H1 (cell line): ENCODE data around the gene NKIRAS2. TPM values are rescaled to one million over a fixed set of nuclear protein-coding genes. Genes with fewer than 3 reads are reported as not detected.

Source experiments
- CTCF ChIA-PET: fragments of 300-600 bp; sonication (Branson Sonifier 250); formaldehyde crosslinking; loops from one replicate; lab custom pipeline; 2021; ENCODE audit not compliant: partially characterized antibody; lab: Charles Lee
- POLR2A ChIA-PET: fragments of 300-600 bp; sonication (Branson Sonifier 250); formaldehyde crosslinking; loops from one replicate; lab custom pipeline; 2021; ENCODE audit warnings: inconsistent platforms; ENCODE audit not compliant: partially characterized antibody; lab: Charles Lee
- DNase-seq, 2 experiments: peaks; one replicate each; pipeline versions ENCODE4 v3.0.0 to v3.0.0-alpha.2; 2010 to 2022; ENCODE audit warnings: low spot score in 2 of 2, low read depth in 1 of 2, mixed read lengths in 1 of 2
- FAIRE-seq: peaks from 2 replicates; lab custom pipeline; 2011; peaks lifted over from hg19 to GRCh38; lab: Jason Lieb, UNC
- H2AFZ ChIP-seq: 2 replicates; pipeline ENCODE4 v1.8.1; 2012; ENCODE audit warnings: low read length, inconsistent platforms
- H2AK5ac ChIP-seq: 2 replicates; pipeline ENCODE4 v1.6.1; 2013; ENCODE audit warnings: low read depth, low read length
- H2BK120ac ChIP-seq: replicated peaks from 2 replicates; pipeline ENCODE3; 2013; ENCODE audit warnings: low read depth, low read length, inconsistent platforms
- H2BK12ac ChIP-seq: 2 replicates; pipeline ENCODE4 v1.6.1; 2013; ENCODE audit warnings: low read depth, low read length
- H2BK15ac ChIP-seq: 2 replicates; pipeline ENCODE4 v1.6.1; 2013; ENCODE audit warnings: low read length
- H2BK20ac ChIP-seq: 2 replicates; pipeline ENCODE4 v1.6.1; 2013; ENCODE audit warnings: low read length
- H2BK5ac ChIP-seq: 2 replicates; pipeline ENCODE4 v1.6.1; 2013; ENCODE audit warnings: low read depth, low read length
- H3K14ac ChIP-seq: 2 replicates; pipeline ENCODE4 v1.6.1; 2013; ENCODE audit warnings: inconsistent platforms; ENCODE audit not compliant: insufficient read length
- H3K18ac ChIP-seq: 2 replicates; pipeline ENCODE4 v1.6.1; 2013; ENCODE audit warnings: low read length; ENCODE audit errors: extremely low read depth
- H3K23ac ChIP-seq: 2 replicates; pipeline ENCODE4 v1.6.1; 2013; ENCODE audit warnings: inconsistent platforms; ENCODE audit not compliant: insufficient read length
- H3K23me2 ChIP-seq: 2 replicates; pipeline ENCODE4 v1.6.1; 2013; ENCODE audit warnings: low read depth, low read length
- H3K27ac ChIP-seq: 2 replicates; pipeline ENCODE4 v1.6.1; 2011; ENCODE audit warnings: low read depth, low read length, inconsistent platforms
- H3K27me3 ChIP-seq, 4 experiments: replicated peaks in 1 of 4; 1 replicate in 1 of 4; 2 replicates in 3 of 4; pipeline versions ENCODE4 v1.6.1 to v1.8.1; 2011 to 2013; ENCODE audit warnings: low read length in 3 of 4, mild to moderate bottlenecking in 3 of 4, inconsistent platforms in 2 of 4, mixed read lengths in 2 of 4, moderate library complexity in 1 of 4; ENCODE audit not compliant: control insufficient read depth in 3 of 4, insufficient read depth in 3 of 4; ENCODE audit errors: extremely low read depth in 1 of 4
- H3K36me3 ChIP-seq, 4 experiments: 2 replicates each; pipeline versions ENCODE4 v1.6.1 to v1.8.1; 2011 to 2013; ENCODE audit warnings: mild to moderate bottlenecking in 4 of 4, low read length in 3 of 4, moderate library complexity in 2 of 4, control low read depth in 1 of 4, inconsistent platforms in 1 of 4; ENCODE audit not compliant: insufficient read depth in 4 of 4, control insufficient read depth in 2 of 4
- H3K4ac ChIP-seq: replicated peaks from 2 replicates; pipeline ENCODE3; 2013; ENCODE audit warnings: low read length, low read depth, mixed read lengths, inconsistent platforms; ENCODE audit not compliant: insufficient read length
- H3K4me1 ChIP-seq, 4 experiments: replicated peaks in 1 of 4; 1 replicate in 1 of 4; 2 replicates in 3 of 4; pipeline versions ENCODE4 v1.6.1 to v1.8.1; 2011 to 2013; ENCODE audit warnings: low read length in 3 of 4, inconsistent platforms in 2 of 4, mixed read lengths in 1 of 4; ENCODE audit not compliant: insufficient read depth in 4 of 4, control insufficient read depth in 3 of 4
- H3K4me2 ChIP-seq, 2 experiments: 2 replicates each; pipeline versions ENCODE4 v1.6.1 to v1.8.1; 2011 to 2013; ENCODE audit warnings: low read depth in 2 of 2, low read length in 2 of 2, control low read depth in 1 of 2, inconsistent platforms in 1 of 2, mild to moderate bottlenecking in 1 of 2; ENCODE audit not compliant: insufficient read depth in 1 of 2
- H3K4me3 ChIP-seq, 4 experiments: fragments of 200-600, 300-600 bp in 1 of 4; sonication (generic), shearing (Covaris generic), sonication (Bioruptor Twin) in 1 of 4; 2 replicates each; pipeline versions ENCODE4 v1.5.1 to v1.8.1; 2011 to 2016; ENCODE audit warnings: low read length in 4 of 4, low read depth in 3 of 4, control low read depth in 2 of 4, inconsistent platforms in 2 of 4, mild to moderate bottlenecking in 2 of 4, mixed read lengths in 1 of 4, moderate library complexity in 1 of 4; ENCODE audit not compliant: insufficient read depth in 2 of 4; ENCODE audit errors: extremely low read depth in 1 of 4
- H3K56ac ChIP-seq: replicated peaks from 2 replicates; pipeline ENCODE3; 2013; ENCODE audit warnings: low read depth, mild to moderate bottlenecking, mixed read lengths, low read length, inconsistent platforms; ENCODE audit not compliant: insufficient read length
- H3K79me1 ChIP-seq: 2 replicates; pipeline ENCODE4 v1.6.1; 2013; ENCODE audit warnings: low read depth, low read length, control low read depth
- H3K79me2 ChIP-seq, 2 experiments: 2 replicates each; pipeline versions ENCODE4 v1.6.1 to v1.8.1; 2012 to 2013; ENCODE audit warnings: low read length in 2 of 2, mild to moderate bottlenecking in 2 of 2, inconsistent platforms in 1 of 2; ENCODE audit not compliant: insufficient read depth in 2 of 2, control insufficient read depth in 1 of 2
- H3K9ac ChIP-seq, 4 experiments: replicated peaks in 1 of 4; 1 replicate in 1 of 4; 2 replicates in 3 of 4; pipeline versions ENCODE4 v1.6.1 to v1.8.1; 2011 to 2013; ENCODE audit warnings: low read depth in 3 of 4, low read length in 3 of 4, control low read depth in 2 of 4, mild to moderate bottlenecking in 2 of 4, moderate library complexity in 2 of 4, inconsistent platforms in 1 of 4; ENCODE audit errors: extremely low read depth in 1 of 4
- H3K9me3 ChIP-seq, 2 experiments: 2 replicates each; pipeline versions ENCODE4 v1.6.1 to v1.8.1; 2012 to 2013; ENCODE audit warnings: mild to moderate bottlenecking in 2 of 2, moderate library complexity in 2 of 2, control low read depth in 1 of 2, inconsistent platforms in 1 of 2, low read depth in 1 of 2, low read length in 1 of 2, mixed read lengths in 1 of 2; ENCODE audit not compliant: insufficient read depth in 2 of 2
- H4K20me1 ChIP-seq, 2 experiments: replicated peaks in 1 of 2; 2 replicates each; pipeline versions ENCODE3 to v1.8.1; 2011 to 2013; ENCODE audit warnings: inconsistent platforms in 2 of 2, low read length in 2 of 2, mild to moderate bottlenecking in 1 of 2; ENCODE audit not compliant: insufficient read depth in 2 of 2, control insufficient read depth in 1 of 2
- H4K5ac ChIP-seq: 2 replicates; pipeline ENCODE4 v1.6.1; 2013; ENCODE audit warnings: low read length, low read depth, mixed read lengths, inconsistent platforms; ENCODE audit not compliant: insufficient read length
- H4K8ac ChIP-seq: 2 replicates; pipeline ENCODE4 v1.8.0; 2013; ENCODE audit warnings: mild to moderate bottlenecking, moderate library complexity, low read length, inconsistent platforms; ENCODE audit not compliant: insufficient read depth; ENCODE audit errors: extremely low read depth
- H4K91ac ChIP-seq: replicated peaks from 2 replicates; pipeline ENCODE3; 2013; ENCODE audit warnings: low read length, mixed read lengths, inconsistent platforms; ENCODE audit not compliant: insufficient read length
- CBX5 ChIP-seq: fragments of 300-800, 300-1000 bp; sonication (generic); IDR thresholded peaks from 2 replicates; pipeline ENCODE4 v1.7.1; 2016; ENCODE audit warnings: antibody characterized with exemption, low read length, low read depth
- CBX8 ChIP-seq: fragments of 300-800, 300-1000 bp; sonication (generic); IDR thresholded peaks from 2 replicates; pipeline ENCODE4 v1.7.1; 2016; ENCODE audit warnings: low read depth, low read length, borderline replicate concordance
- CHD1 ChIP-seq: IDR thresholded peaks from 2 replicates; pipeline ENCODE4 v1.6.1; 2012; ENCODE audit warnings: low read depth, low read length, improper control_type of control experiment
- CTBP2 ChIP-seq: IDR thresholded peaks from 2 replicates; pipeline ENCODE4 v1.7.0; 2011; ENCODE audit warnings: borderline replicate concordance, mild to moderate bottlenecking, moderate library complexity, mixed read lengths, low read length; ENCODE audit not compliant: insufficient read depth, insufficient read length
- EGR1 ChIP-seq: IDR thresholded peaks from 2 replicates; pipeline ENCODE4 v1.6.1; 2011; ENCODE audit warnings: low read depth, low read length, borderline replicate concordance
- EZH2 ChIP-seq: fragments of 200-600 bp; sonication (generic); IDR thresholded peaks from 2 replicates; pipeline ENCODE4 v1.7.1; 2012; ENCODE audit warnings: low read depth, mild to moderate bottlenecking, moderate library complexity, low read length, inconsistent platforms; ENCODE audit not compliant: severe bottlenecking
- HDAC2 ChIP-seq, 2 experiments: fragments of 300-600 bp in 1 of 2; sonication (generic) in 1 of 2; IDR thresholded peaks; 2 replicates each; pipeline ENCODE4 v1.6.1; 2011 to 2012; ENCODE audit warnings: low read depth in 2 of 2, low read length in 2 of 2, mild to moderate bottlenecking in 2 of 2, moderate library complexity in 2 of 2, borderline replicate concordance in 1 of 2, inconsistent platforms in 1 of 2
- POLR2A ChIP-seq, 2 experiments: IDR thresholded peaks; 1 replicate in 1 of 2; 2 replicates in 1 of 2; pipeline ENCODE4 v1.6.1; 2011; ENCODE audit warnings: low read depth in 2 of 2, low read length in 2 of 2, mild to moderate bottlenecking in 2 of 2; ENCODE audit errors: control extremely low read depth in 1 of 2
- RFX5 ChIP-seq: IDR thresholded peaks from 2 replicates; pipeline ENCODE4 v1.6.1; 2011; ENCODE audit warnings: low read depth, low read length, improper control_type of control experiment, borderline replicate concordance
- RXRA ChIP-seq: IDR thresholded peaks from 2 replicates; pipeline ENCODE4 v1.6.1; 2011; ENCODE audit warnings: low read depth, mild to moderate bottlenecking, low read length, moderate library complexity; ENCODE audit not compliant: insufficient read depth
- SIRT6 ChIP-seq: IDR thresholded peaks from one replicate; pipeline ENCODE4 v1.7.1; 2012; ENCODE audit warnings: low read length, inconsistent platforms
- TAF1 ChIP-seq: IDR thresholded peaks from 2 replicates; pipeline ENCODE4 v1.6.1; 2011; ENCODE audit warnings: mild to moderate bottlenecking, low read depth, low read length
- TAF7 ChIP-seq: optimal IDR thresholded peaks from 2 replicates; pipeline ENCODE3; 2011; ENCODE audit warnings: low read depth, mild to moderate bottlenecking, inconsistent platforms, low read length, moderate library complexity, borderline replicate concordance
- TEAD4 ChIP-seq: IDR thresholded peaks from 2 replicates; pipeline ENCODE4 v1.6.1; 2012; ENCODE audit warnings: low read depth, low read length, inconsistent platforms, mixed read lengths
- WGBS, 2 experiments: shearing (Covaris generic) in 1 of 2; methylation state at CpG; one replicate each; pipeline versions ENCODE4 v1.1.6 to v1.1.7; 2013 to 2015; ENCODE audit warnings: low lambda C conversion rate in 2 of 2, mixed read lengths in 2 of 2, inconsistent platforms in 1 of 2, low coverage in 1 of 2, missing lambda C conversion rate in 1 of 2; ENCODE audit not compliant: insufficient replicate concordance in 2 of 2, insufficient coverage in 1 of 2, insufficient read length in 1 of 2; ENCODE audit errors: extremely low coverage in 1 of 2, missing lambda C conversion rate in 1 of 2; 5-methylcytosine and 5-hydroxymethylcytosine counted together
- polyA plus RNA-seq, 7 experiments: library from polyadenylated mRNA; depleted of rRNA in 3 of 7; stranded (reverse) in 5 of 7; unstranded in 2 of 7; fragments of >200 nt in 5 of 7; fragments of 200-250 nt in 2 of 7; gene quantifications; 1 replicate in 5 of 7; 2 replicates in 1 of 7; 4 replicates in 1 of 7; pipeline versions ENCODE4 v1.2.1 to v1.2.3, GENCODE V29; 2011 to 2013; ENCODE audit warnings: missing spikeins in 2 of 7, mixed read lengths in 2 of 7
- total RNA-seq: library from RNA; stranded (reverse); fragmentation: NEBNext Ultra II Directional; extraction: Animal tissue kit (Norgen Biotek cat#: 25700); gene quantifications from 2 replicates; pipeline ENCODE4 v1.2.1, GENCODE V29; 2021

Gene NKIRAS2
- total and polyA plus RNA-seq, 2 of the 8 experiments (the other 6 are each of a cell fraction or from before 2014, with no cell fraction given), result 34.5 to 51.1 TPM

DNA sequence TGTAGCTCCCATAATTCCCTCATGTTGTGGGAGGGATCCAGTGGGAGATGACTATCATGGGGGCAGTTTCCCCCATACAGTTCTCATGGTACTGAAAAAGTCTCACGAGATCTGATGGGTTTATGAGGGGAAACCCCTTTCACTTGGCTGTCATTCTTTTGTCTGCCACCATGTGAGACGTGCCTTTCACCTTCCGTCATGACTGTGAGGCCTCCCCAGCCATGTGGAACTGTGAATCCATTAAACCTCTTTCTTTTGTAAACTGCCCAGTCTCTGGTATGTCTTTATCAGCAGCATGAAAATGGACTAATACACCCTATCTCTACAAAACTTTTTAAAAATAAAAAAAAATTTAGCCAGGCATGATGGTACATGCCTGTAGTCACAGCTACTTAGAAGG lies 36.7 kb downstream of the NKIRAS2 start:
- H4K91ac ChIP-seq, result no peak overlapping the region
- no peak overlapping the region for H3K4me2 ChIP-seq
- no peak overlapping the region for H3K23ac ChIP-seq
- H3K4ac ChIP-seq, result no peak overlapping the region
- no peak for TF ChIP-seq CBX8
- no peak for TF ChIP-seq CHD1
- TF ChIP-seq CTBP2, result no peak
- TF ChIP-seq SIRT6, result no peak
- TF ChIP-seq TAF1, result no peak
- no peak for TF ChIP-seq TEAD4
- no peak for TF ChIP-seq POLR2A (IDR thresholded peaks at IDR 0.05; ENCODE audit: control extremely low read depth in 1 of 2, low read depth in 2 of 2, low read length in 2 of 2)
- no peak for TF ChIP-seq RXRA
- TF ChIP-seq EZH2, result no peak
- TF ChIP-seq EGR1, result no peak
- TF ChIP-seq TAF7, result no peak
- TF ChIP-seq CBX5, result no peak
- no peak for TF ChIP-seq RFX5
- no peak for TF ChIP-seq HDAC2 (IDR thresholded peaks at IDR 0.05; ENCODE audit: borderline replicate concordance in 1 of 2, low read depth in 2 of 2, low read length in 2 of 2)
- peaks cover 0 to 26% (median 10%) of the 10 kb centered on the region in 4 experiments; a peak in 6 of 7 replicates for H3K4me1 ChIP-seq
- no peaks in the 10 kb centered on the region for H3K79me2 ChIP-seq
- H4K5ac ChIP-seq, result no peak overlapping the region
- H2BK5ac ChIP-seq, result no peak overlapping the region
- H2BK20ac ChIP-seq, result no peak overlapping the region
- WGBS, 2 experiments, result 91% methylated on average over 3 of the region's 3 CpGs; no CpG with 5 or more reads in 1 of the 2 experiments
- DNase-seq, result no peak
- H2BK120ac ChIP-seq, result no peak overlapping the region
- peaks cover 0 to 1% (median 0%) of the 10 kb centered on the region in 4 experiments; a peak in 2 of 7 replicates for H3K27me3 ChIP-seq
- H3K18ac ChIP-seq, result no peak overlapping the region
- CTCF ChIA-PET, result interaction anchor here (0.8 to 17.0 kb wide), 7 partner anchors 10 to 350 kb away, joined by 3 to 381 read pairs (median 9); partner anchors contain the start of genes DHX58, HSPB9 and KAT2A
- no peaks in the 10 kb centered on the region for H3K9me3 ChIP-seq
- no peak for FAIRE-seq
- H3K9ac ChIP-seq, result no peak overlapping the region
- no peak overlapping the region for H3K14ac ChIP-seq
- POLR2A ChIA-PET, result interaction anchor here (0.8 to 1.9 kb wide), 3 partner anchors 9 to 49 kb away, joined by 3 to 5 read pairs (median 3); no protein-coding TSS in a partner anchor
- no peaks in the 10 kb centered on the region for H3K23me2 ChIP-seq
- no peaks in the 10 kb centered on the region for H3K36me3 ChIP-seq
- H4K8ac ChIP-seq, result no peak overlapping the region
- H3K56ac ChIP-seq, result no peak overlapping the region
- no peak overlapping the region for H2AFZ ChIP-seq
- no peak overlapping the region for H2BK15ac ChIP-seq
- no peak overlapping the region for H3K27ac ChIP-seq
- no peak overlapping the region for H3K4me3 ChIP-seq
- H2BK12ac ChIP-seq, result no peak overlapping the region
- no peaks in the 10 kb centered on the region for H3K79me1 ChIP-seq
- no peaks in the 10 kb centered on the region for H4K20me1 ChIP-seq
- no peak overlapping the region for H2AK5ac ChIP-seq
